ENCODE measurements around the gene SLC35F4. TPM values are rescaled to one million over a fixed set of nuclear protein-coding genes. Genes with fewer than 3 reads are reported as not detected.

Gene SLC35F4
- total RNA-seq, 1 experiment from 2014 or later = not detected

DNA sequence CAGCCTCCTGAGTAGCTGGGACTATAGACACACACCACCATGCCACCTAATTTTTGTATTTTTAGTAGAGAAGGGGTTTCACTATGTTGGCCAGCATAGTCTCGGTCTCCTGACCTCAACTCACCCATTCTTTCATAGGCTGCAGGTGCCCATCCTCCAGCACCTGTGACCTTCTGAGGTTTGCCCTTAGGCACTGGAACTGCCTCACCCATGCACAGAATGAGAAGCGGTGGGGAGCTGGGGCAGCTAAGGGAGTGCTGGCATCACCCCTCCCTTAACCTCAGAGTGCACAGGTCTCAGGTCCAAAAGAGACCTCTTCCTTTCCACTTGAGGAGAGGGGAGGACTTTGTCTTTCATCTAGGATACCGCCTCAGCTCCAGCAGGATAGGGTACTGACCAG is 194.9 kb downstream of the SLC35F4 start:
- Histone ChIP-seq H3K4me2 (ENCODE audit: low read length) (no peak overlapping the region), H3K79me2 (ENCODE audit: insufficient read depth, low read length) (no peaks in the 10 kb centered on the region), H3K9me2 (ENCODE audit: insufficient read depth) (no peaks in the 10 kb centered on the region), H3K4me1 (ENCODE audit: control insufficient read depth in 1 of 2, insufficient read depth in 2 of 2, low read length in 2 of 2) (no peaks in the 10 kb centered on the region), H2AFZ (ENCODE audit: low read depth, low read length, poor library complexity, severe bottlenecking) (no peak overlapping the region), H4K20me1 (ENCODE audit: insufficient read depth) (no peaks in the 10 kb centered on the region), H3K9me3 (ENCODE audit: control insufficient read depth in 1 of 2, insufficient read depth in 1 of 2, low read depth in 1 of 2, low read length in 2 of 2) (no peaks in the 10 kb centered on the region), H3K27ac (ENCODE audit: low read depth, low read length) (no peak overlapping the region), H3K4me3 (replicated peaks in 1 of 2; ENCODE audit: low read depth in 1 of 2, low read length in 2 of 2) (no peak overlapping the region), H3K27me3 (ENCODE audit: insufficient read depth, low read length) (peaks cover 36% of the 10 kb centered on the region), H3K36me3 (ENCODE audit: control insufficient read depth in 1 of 2, insufficient read depth in 2 of 2, low read length in 2 of 2) (no peaks in the 10 kb centered on the region), H3K9ac (ENCODE audit: low read length) (no peak overlapping the region)
- intact Hi-C loops (cut with micrococcal nuclease) = no loop called here
- DNase-seq (ENCODE audit: low read depth, low spot score) = no peak
- POLR2A ChIA-PET = no interaction called here
- no peak for TF ChIP-seq MAX (IDR thresholded peaks at IDR 0.05)
- no peak for TF ChIP-seq SRF (IDR thresholded peaks at IDR 0.05; ENCODE audit: low read depth)
- TF ChIP-seq ZFX (IDR thresholded peaks at IDR 0.05) = no peak
- no peak for TF ChIP-seq CBX3 (IDR thresholded peaks at IDR 0.05; ENCODE audit: low read depth)
- TF ChIP-seq JUND (IDR thresholded peaks at IDR 0.05) = no peak
- TF ChIP-seq POLR2A (IDR thresholded peaks at IDR 0.05; ENCODE audit: borderline replicate concordance, extremely low read depth, insufficient read depth, insufficient read length) = no peak
- TF ChIP-seq, protein P1, sequence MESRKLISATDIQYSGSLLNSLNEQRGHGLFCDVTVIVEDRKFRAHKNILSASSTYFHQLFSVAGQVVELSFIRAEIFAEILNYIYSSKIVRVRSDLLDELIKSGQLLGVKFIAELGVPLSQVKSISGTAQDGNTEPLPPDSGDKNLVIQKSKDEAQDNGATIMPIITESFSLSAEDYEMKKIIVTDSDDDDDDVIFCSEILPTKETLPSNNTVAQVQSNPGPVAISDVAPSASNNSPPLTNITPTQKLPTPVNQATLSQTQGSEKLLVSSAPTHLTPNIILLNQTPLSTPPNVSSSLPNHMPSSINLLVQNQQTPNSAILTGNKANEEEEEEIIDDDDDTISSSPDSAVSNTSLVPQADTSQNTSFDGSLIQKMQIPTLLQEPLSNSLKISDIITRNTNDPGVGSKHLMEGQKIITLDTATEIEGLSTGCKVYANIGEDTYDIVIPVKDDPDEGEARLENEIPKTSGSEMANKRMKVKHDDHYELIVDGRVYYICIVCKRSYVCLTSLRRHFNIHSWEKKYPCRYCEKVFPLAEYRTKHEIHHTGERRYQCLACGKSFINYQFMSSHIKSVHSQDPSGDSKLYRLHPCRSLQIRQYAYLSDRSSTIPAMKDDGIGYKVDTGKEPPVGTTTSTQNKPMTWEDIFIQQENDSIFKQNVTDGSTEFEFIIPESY (IDR thresholded peaks at IDR 0.05; ENCODE audit: extremely low read depth, insufficient replicate concordance, low read length) = no peak
- no peak for TF ChIP-seq EZH2 (IDR thresholded peaks at IDR 0.05)
- TF ChIP-seq, protein P2, sequence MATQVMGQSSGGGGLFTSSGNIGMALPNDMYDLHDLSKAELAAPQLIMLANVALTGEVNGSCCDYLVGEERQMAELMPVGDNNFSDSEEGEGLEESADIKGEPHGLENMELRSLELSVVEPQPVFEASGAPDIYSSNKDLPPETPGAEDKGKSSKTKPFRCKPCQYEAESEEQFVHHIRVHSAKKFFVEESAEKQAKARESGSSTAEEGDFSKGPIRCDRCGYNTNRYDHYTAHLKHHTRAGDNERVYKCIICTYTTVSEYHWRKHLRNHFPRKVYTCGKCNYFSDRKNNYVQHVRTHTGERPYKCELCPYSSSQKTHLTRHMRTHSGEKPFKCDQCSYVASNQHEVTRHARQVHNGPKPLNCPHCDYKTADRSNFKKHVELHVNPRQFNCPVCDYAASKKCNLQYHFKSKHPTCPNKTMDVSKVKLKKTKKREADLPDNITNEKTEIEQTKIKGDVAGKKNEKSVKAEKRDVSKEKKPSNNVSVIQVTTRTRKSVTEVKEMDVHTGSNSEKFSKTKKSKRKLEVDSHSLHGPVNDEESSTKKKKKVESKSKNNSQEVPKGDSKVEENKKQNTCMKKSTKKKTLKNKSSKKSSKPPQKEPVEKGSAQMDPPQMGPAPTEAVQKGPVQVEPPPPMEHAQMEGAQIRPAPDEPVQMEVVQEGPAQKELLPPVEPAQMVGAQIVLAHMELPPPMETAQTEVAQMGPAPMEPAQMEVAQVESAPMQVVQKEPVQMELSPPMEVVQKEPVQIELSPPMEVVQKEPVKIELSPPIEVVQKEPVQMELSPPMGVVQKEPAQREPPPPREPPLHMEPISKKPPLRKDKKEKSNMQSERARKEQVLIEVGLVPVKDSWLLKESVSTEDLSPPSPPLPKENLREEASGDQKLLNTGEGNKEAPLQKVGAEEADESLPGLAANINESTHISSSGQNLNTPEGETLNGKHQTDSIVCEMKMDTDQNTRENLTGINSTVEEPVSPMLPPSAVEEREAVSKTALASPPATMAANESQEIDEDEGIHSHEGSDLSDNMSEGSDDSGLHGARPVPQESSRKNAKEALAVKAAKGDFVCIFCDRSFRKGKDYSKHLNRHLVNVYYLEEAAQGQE (IDR thresholded peaks at IDR 0.05; ENCODE audit: low read depth) = no peak
- no peak for TF ChIP-seq TCF7L2 (IDR thresholded peaks at IDR 0.05; ENCODE audit: borderline replicate concordance, extremely low read depth, insufficient read depth, insufficient read length)
- TF ChIP-seq POLR2AphosphoS5 (IDR thresholded peaks at IDR 0.05; ENCODE audit: low read depth, low read length) = no peak
- TF ChIP-seq SIN3A (IDR thresholded peaks at IDR 0.05; ENCODE audit: low read depth) = no peak
- no peak for TF ChIP-seq ELF1 (IDR thresholded peaks at IDR 0.05; ENCODE audit: borderline replicate concordance, low read depth)
- no peak for TF ChIP-seq CTCF (IDR thresholded peaks at IDR 0.05 in 2 of 3, conservative IDR thresholded peaks at IDR 0.05 in 1 of 3; ENCODE audit: borderline replicate concordance in 1 of 3, insufficient read depth in 1 of 3, low read depth in 2 of 3, low read length in 2 of 3)
- TF ChIP-seq SP1 (IDR thresholded peaks at IDR 0.05; ENCODE audit: low read depth) = no peak
- no peak for TF ChIP-seq ZNF274 (IDR thresholded peaks at IDR 0.05; ENCODE audit: low read depth, low read length)
- no peak for TF ChIP-seq EZH2phosphoT487 (IDR thresholded peaks at IDR 0.05; ENCODE audit: borderline replicate concordance)
- TF ChIP-seq EGR1 (IDR thresholded peaks at IDR 0.05; ENCODE audit: low read depth) = no peak
- no peak for TF ChIP-seq CEBPB (IDR thresholded peaks at IDR 0.05; ENCODE audit: low read depth)
- CTCF ChIA-PET = no interaction called here
- no peak for ATAC-seq
- RAD21 ChIA-PET (ENCODE audit: low non-redundant PET in 1 of 2, low total read pairs in 2 of 2, uncharacterized antibody in 2 of 2, unreplicated experiment in 2 of 2) = no interaction called here
- no TSS peak for BruUV-seq (replicated peaks)
